ENCODE data around the gene HDHD3. TPM values are rescaled to one million over a fixed set of nuclear protein-coding genes. Genes with fewer than 3 reads are reported as not detected.

The HDHD3 gene
- total RNA-seq, 1 donor from 2014 or later, result 10.7 TPM

- H3K27ac Mint-ChIP-seq (ENCODE audit: unreplicated experiment), result no peak overlapping the region
- no peak for TF ChIP-seq CTCF (IDR thresholded peaks at IDR 0.05)
- peaks cover 9% of the 10 kb centered on the region for H3K4me1 Mint-ChIP-seq (ENCODE audit: low read depth)
- no peaks in the 10 kb centered on the region for H3K36me3 Mint-ChIP-seq (ENCODE audit: low read depth)
- no peaks in the 10 kb centered on the region for H3K9me3 Mint-ChIP-seq (ENCODE audit: low read depth)
- H3K4me3 Mint-ChIP-seq (ENCODE audit: unreplicated experiment), result no peak overlapping the region
- DNase-seq (ENCODE audit: low spot score), result no peak
- H3K27me3 Mint-ChIP-seq (ENCODE audit: low read depth), result peaks cover 42% of the 10 kb centered on the region
Measured at GRCh38 chr9:113356686-113357292, 20.0 kb downstream of the HDHD3 start.

GRCh38 chr9:113355040-113355596, 21.7 kb downstream of the HDHD3 start:
- H3K4me3 Mint-ChIP-seq (ENCODE audit: unreplicated experiment), result no peak overlapping the region
- H3K36me3 Mint-ChIP-seq (ENCODE audit: low read depth), result peaks cover 2% of the 10 kb centered on the region
- peaks cover 2% of the 10 kb centered on the region for H3K4me1 Mint-ChIP-seq (ENCODE audit: low read depth)
- peak; percentile 34 for TF ChIP-seq CTCF (IDR thresholded peaks at IDR 0.05)
- DNase-seq (ENCODE audit: low spot score), result no peak
- H3K27ac Mint-ChIP-seq (ENCODE audit: unreplicated experiment), result no peak overlapping the region
- H3K27me3 Mint-ChIP-seq (ENCODE audit: low read depth), result peaks cover 56% of the 10 kb centered on the region
- no peaks in the 10 kb centered on the region for H3K9me3 Mint-ChIP-seq (ENCODE audit: low read depth)

GRCh38 chr9:113352411-113352810, 24.4 kb downstream of the HDHD3 start:
- H3K27me3 Mint-ChIP-seq (ENCODE audit: low read depth), result peaks cover 62% of the 10 kb centered on the region
- DNase-seq (ENCODE audit: low spot score), result no peak

GRCh38 chr9:113352006-113352405, 24.8 kb downstream of the HDHD3 start:
- H3K4me3 Mint-ChIP-seq (ENCODE audit: unreplicated experiment), result no peak overlapping the region
- H3K27me3 Mint-ChIP-seq (ENCODE audit: low read depth), result peaks cover 61% of the 10 kb centered on the region
- no peak for DNase-seq (ENCODE audit: low spot score)
- no peaks in the 10 kb centered on the region for H3K9me3 Mint-ChIP-seq (ENCODE audit: low read depth)
- no peak for TF ChIP-seq CTCF (IDR thresholded peaks at IDR 0.05)
- H3K4me1 Mint-ChIP-seq (ENCODE audit: low read depth), result peaks cover 6% of the 10 kb centered on the region
- peaks cover 2% of the 10 kb centered on the region for H3K36me3 Mint-ChIP-seq (ENCODE audit: low read depth)
- no peak overlapping the region for H3K27ac Mint-ChIP-seq (ENCODE audit: unreplicated experiment)

More at GRCh38 chr9:113352411-113352810, 24.4 kb downstream of the HDHD3 start:
- H3K4me1 Mint-ChIP-seq (ENCODE audit: low read depth), result peaks cover 6% of the 10 kb centered on the region
- H3K4me3 Mint-ChIP-seq (ENCODE audit: unreplicated experiment), result no peak overlapping the region
- peaks cover 2% of the 10 kb centered on the region for H3K36me3 Mint-ChIP-seq (ENCODE audit: low read depth)
- H3K27ac Mint-ChIP-seq (ENCODE audit: unreplicated experiment), result peak overlapping the region; percentile 22
- no peak for TF ChIP-seq CTCF (IDR thresholded peaks at IDR 0.05)
- H3K9me3 Mint-ChIP-seq (ENCODE audit: low read depth), result no peaks in the 10 kb centered on the region

GRCh38 chr9:113350937-113351336, 25.8 kb downstream of the HDHD3 start:
- Mint-ChIP-seq H3K9me3 (ENCODE audit: low read depth) (no peaks in the 10 kb centered on the region), H3K27ac (ENCODE audit: unreplicated experiment) (no peak overlapping the region), H3K36me3 (ENCODE audit: low read depth) (peaks cover 2% of the 10 kb centered on the region), H3K4me3 (ENCODE audit: unreplicated experiment) (no peak overlapping the region), H3K27me3 (ENCODE audit: low read depth) (peaks cover 50% of the 10 kb centered on the region), H3K4me1 (ENCODE audit: low read depth) (peaks cover 6% of the 10 kb centered on the region)
- TF ChIP-seq CTCF (IDR thresholded peaks at IDR 0.05), result no peak
- DNase-seq (ENCODE audit: low spot score), result no peak
